Activated gamma-delta T cell treated with anti-CD3 and anti-CD28 coated beads, Interleukin-2, amount 50 U/mL, for 16 hours (primary cell): ENCODE results near the gene SERPINE1.
A peak's percentile ranks its signal among the peaks of the same experiment; 100 is the strongest.
"Not testable (repeated sequence)": the region's sequence is repeated elsewhere in the genome, so short reads cannot be mapped to it uniquely, and the experiment has no call there.

Experiments
- DNase-seq: peaks from one replicate; pipeline ENCODE4 v3.0.0-alpha.2; 2020; ENCODE audit warnings: low read depth

The SERPINE1 gene

GRCh38 chr7:101124376-101125056, 2.4 kb upstream of the SERPINE1 start:
- no peak for DNase-seq

- no peak for DNase-seq
Measured at GRCh38 chr7:101125989-101126650, 784 bp upstream of the SERPINE1 start.

- no peak for DNase-seq
Measured at GRCh38 chr7:101127460-101128039, 646 bp downstream of the SERPINE1 start.

GRCh38 chr7:101128040-101128834, 1.3 kb downstream of the SERPINE1 start:
- no peak for DNase-seq

GRCh38 chr7:101129603-101130117, 2.8 kb downstream of the SERPINE1 start:
- DNase-seq, result no peak

- DNase-seq, result not testable (repeated sequence)
Measured at GRCh38 chr7:101132626-101133600, 6.0 kb downstream of the SERPINE1 start.

GRCh38 chr7:101133621-101134398, 6.9 kb downstream of the SERPINE1 start:
- DNase-seq, result no peak

GRCh38 chr7:101134399-101134980, 7.6 kb downstream of the SERPINE1 start:
- no peak for DNase-seq

- DNase-seq, result no peak
Measured at GRCh38 chr7:101137651-101138212, 10.8 kb downstream of the SERPINE1 start.

- DNase-seq, result peak; percentile 82
Measured at GRCh38 chr7:101138213-101138870, 11.4 kb downstream of the SERPINE1 start.

GRCh38 chr7:101140339-101140699, 13.4 kb downstream of the SERPINE1 start:
- no peak for DNase-seq

GRCh38 chr7:101140746-101141382, 14.0 kb downstream of the SERPINE1 start:
- DNase-seq, result no peak

- no peak for DNase-seq
Measured at GRCh38 chr7:101151908-101152651, 25.2 kb downstream of the SERPINE1 start.

- DNase-seq, result peak; percentile 76
Measured at GRCh38 chr7:101153969-101154692, 27.2 kb downstream of the SERPINE1 start, which contains the start of gene AP1S1. Gene AP1S1, plus strand, starts transcription at chr7:101154476. Its CDS starts 39 bp downstream, at chr7:101154515.

GRCh38 chr7:101154693-101155102, 27.8 kb downstream of the SERPINE1 start:
- no peak for DNase-seq

GRCh38 chr7:101155303-101155702, 28.4 kb downstream of the SERPINE1 start:
- DNase-seq, result no peak

- DNase-seq, result no peak
Measured at GRCh38 chr7:101156277-101156676, 29.4 kb downstream of the SERPINE1 start.
